Cardiac fibroblast (primary cell): Measurements from ENCODE around the gene TRIM65.
A peak's percentile ranks its signal among the peaks of the same experiment; 100 is the strongest.
"Not testable (repeated sequence)": the region's sequence is repeated elsewhere in the genome, so short reads cannot be mapped to it uniquely, and the experiment has no call there.

Source experiments
- DNase-seq, 2 donors: peaks; one replicate each; pipeline versions ENCODE4 v3.0.0 to v3.0.0-alpha.2; 2010; ENCODE audit warnings: low read depth in 2 of 2
- H3K4me3 ChIP-seq, 2 donors: replicated peaks in 1 of 2; 1 replicate in 1 of 2; 2 replicates in 1 of 2; pipeline ENCODE4 v1.5.1; 2011; ENCODE audit warnings: low read depth in 2 of 2, low read length in 2 of 2, mild to moderate bottlenecking in 2 of 2, moderate library complexity in 1 of 2
- TF ChIP-seq, protein P1 (sequence below): IDR thresholded peaks from one replicate; pipeline ENCODE4 v1.5.1; 2011; ENCODE audit warnings: low read depth, mild to moderate bottlenecking, low read length, inconsistent platforms

The TRIM65 gene

DNA sequence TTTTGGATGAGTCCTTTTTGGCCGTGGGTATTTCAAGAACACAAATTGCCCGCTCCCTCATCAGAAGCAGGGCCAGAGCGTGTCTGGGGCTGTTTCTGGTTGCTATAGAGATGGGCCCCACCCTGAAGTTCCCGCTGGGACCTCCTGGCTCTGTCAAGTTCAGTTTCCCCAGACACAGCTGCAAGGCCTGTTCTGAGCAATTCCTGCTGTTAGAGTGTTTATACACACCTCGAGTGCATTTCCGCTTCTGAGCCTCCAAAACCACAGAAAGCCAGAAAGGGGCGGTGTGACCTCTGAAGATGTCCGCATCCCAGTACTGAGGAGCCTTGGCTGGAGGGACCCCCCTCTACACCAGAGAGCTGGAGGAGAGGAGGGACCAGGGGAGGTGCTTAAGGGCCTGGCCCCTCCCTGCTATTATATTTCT lies 32.3 kb downstream of the TRIM65 start:
- TF ChIP-seq, protein P1, sequence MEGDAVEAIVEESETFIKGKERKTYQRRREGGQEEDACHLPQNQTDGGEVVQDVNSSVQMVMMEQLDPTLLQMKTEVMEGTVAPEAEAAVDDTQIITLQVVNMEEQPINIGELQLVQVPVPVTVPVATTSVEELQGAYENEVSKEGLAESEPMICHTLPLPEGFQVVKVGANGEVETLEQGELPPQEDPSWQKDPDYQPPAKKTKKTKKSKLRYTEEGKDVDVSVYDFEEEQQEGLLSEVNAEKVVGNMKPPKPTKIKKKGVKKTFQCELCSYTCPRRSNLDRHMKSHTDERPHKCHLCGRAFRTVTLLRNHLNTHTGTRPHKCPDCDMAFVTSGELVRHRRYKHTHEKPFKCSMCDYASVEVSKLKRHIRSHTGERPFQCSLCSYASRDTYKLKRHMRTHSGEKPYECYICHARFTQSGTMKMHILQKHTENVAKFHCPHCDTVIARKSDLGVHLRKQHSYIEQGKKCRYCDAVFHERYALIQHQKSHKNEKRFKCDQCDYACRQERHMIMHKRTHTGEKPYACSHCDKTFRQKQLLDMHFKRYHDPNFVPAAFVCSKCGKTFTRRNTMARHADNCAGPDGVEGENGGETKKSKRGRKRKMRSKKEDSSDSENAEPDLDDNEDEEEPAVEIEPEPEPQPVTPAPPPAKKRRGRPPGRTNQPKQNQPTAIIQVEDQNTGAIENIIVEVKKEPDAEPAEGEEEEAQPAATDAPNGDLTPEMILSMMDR = no peak
- H3K4me3 ChIP-seq = no peak overlapping the region
- peak; percentile 88 to 92 for DNase-seq

DNA sequence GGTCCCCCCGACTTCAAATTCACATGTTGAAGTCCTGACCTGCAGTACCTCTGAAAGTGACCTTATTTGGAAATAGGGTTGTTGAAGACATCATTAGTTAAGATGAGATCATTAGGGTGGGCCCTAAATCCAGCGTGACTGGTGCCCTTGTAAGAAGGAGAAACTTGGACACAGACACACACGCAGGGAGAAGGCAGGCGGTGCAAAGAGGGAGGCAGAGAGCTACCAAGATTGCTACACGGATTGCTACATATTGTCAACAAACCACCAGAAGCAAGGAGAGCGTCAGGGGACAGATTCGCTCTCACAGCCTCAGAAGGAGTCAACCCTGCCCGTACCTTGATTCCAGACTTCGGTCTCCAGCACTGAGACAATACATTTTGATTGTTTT lies 34.8 kb downstream of the TRIM65 start:
- no peak overlapping the region for H3K4me3 ChIP-seq
- TF ChIP-seq, protein P1 = no peak
- DNase-seq = peak in 1 of 2 donors; percentile 35

DNA sequence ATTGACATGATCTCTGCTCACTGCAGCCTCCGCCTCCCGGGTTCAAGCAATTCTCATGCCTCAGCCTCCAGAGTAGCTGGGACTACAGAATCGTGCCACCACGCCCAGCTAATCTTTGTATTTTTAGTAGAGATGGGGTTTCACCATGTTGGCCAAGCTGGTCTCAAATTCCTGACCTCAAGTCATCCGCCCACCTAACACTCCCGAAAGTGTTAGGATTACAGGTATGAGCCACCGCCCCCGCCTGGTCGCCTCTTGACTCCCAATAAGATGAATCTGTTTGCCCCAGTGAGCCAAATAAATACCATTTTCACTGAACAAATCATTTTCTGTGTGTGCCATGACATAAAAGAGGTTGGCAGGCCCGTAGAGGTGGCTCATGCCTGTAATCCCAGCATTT lies 37.4 kb downstream of the TRIM65 start:
- H3K4me3 ChIP-seq, DNase-seq: not testable (repeated sequence)

DNA sequence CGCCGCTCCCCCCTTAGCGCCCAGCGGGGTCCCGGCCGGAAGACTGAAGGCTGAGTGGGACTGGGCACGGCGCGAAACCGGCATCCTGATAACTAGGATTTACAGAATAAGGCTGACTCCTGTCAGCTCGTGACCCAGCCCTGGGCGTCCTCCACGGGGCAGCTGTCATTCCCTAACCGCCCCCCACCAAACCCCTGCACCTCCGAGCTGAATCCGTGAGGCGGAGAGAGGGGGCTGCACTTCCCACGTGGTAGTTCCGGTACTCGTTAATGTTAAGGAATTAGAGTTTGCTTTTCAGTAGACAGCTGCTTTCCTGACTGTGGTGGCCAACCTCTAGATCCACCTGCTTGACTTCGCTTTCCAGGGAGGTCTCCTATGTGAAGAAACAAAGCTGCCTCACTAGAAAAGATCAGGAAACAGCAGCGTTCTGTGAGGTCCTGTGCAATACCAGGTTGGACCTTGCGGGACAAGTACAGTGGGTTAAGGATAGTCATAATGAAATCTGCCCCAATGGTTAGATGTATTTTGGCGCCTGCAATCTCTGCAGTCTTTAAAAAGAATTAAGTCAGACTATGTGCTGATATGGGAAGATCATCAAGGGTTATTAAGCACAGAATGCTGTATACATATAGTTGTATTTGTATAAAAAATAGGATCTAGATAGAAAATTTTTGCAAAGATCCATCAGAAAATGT lies 40.5 kb downstream of the TRIM65 start:
- TF ChIP-seq, protein P1 = no peak
- DNase-seq = peak in 1 of 2 donors; percentile 20

DNA sequence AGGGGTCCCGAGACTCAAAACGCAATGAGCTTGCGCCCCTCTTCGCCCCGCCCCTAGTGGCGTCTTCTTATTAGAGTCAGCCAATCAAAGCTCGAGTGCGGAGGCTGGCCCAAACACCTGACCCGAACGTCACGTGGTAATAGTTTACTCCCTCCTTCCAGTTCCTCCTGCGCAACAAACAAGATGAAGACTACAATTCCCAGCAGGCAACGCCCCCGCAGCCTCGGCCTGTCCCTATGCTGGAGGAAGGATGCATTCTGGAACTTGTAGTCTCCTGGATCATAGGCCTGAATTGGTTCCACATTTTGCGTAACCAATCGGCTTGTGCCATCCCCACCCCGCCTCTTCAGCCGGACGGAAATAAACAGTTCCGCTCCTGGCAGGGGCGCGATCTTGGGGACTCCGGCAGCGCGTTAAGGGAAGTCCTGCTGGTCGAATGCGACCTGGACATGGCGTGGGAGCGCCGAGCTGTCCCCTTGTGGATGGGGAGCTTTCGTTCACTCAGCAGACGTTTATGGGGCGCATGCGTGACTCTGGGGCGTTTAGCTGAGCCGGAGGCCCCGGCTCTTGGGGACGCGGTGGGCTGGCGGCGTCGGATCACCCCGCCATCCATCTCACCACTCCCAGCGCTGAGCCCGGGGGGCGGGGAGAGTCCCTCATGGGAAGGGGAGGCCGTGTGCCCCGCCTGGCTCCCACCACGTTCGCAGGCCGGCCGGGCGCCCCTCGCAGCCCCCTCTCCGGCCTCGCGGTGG lies 41.3 kb downstream of the TRIM65 start, which contains the start of gene WBP2:
Gene WBP2 (minus strand): TSS at position 26 of the 752 bp plus-strand sequence. CDS start 38 bp downstream, outside the sequence.
- TF ChIP-seq, protein P1 = no peak
- peak within 1 kb of the TSS; percentile 94 to 95 for H3K4me3 ChIP-seq
- peak; percentile 100 for DNase-seq

More for the DNA sequence above, 40.5 kb downstream of the TRIM65 start:
- H3K4me3 ChIP-seq = peak overlapping the region; percentile 94 to 95

DNA sequence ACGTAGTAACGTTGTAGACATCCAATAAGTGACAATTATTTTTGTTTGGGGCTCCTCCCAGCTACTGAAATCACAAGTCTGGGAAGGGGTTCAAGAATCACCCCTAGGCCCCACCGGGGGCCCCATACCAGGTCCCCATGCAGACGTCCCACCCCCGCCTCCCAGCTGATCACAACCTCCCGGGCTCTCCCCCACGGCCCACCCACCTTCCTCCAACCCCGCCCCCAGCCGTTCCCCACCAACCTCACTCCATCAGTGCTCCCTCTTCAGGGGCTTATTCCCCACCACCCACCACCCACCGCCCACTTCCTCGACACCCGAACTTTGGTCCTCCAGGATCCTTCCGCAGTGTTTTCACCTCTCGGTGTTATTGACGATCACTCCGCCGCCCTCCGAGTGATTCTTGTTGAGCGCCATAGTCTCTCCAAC lies 41.9 kb downstream of the TRIM65 start:
- TF ChIP-seq, protein P1 = no peak
- DNase-seq = peak in 1 of 2 donors; percentile 19
- peak overlapping the region; percentile 61 to 75 for H3K4me3 ChIP-seq

DNA sequence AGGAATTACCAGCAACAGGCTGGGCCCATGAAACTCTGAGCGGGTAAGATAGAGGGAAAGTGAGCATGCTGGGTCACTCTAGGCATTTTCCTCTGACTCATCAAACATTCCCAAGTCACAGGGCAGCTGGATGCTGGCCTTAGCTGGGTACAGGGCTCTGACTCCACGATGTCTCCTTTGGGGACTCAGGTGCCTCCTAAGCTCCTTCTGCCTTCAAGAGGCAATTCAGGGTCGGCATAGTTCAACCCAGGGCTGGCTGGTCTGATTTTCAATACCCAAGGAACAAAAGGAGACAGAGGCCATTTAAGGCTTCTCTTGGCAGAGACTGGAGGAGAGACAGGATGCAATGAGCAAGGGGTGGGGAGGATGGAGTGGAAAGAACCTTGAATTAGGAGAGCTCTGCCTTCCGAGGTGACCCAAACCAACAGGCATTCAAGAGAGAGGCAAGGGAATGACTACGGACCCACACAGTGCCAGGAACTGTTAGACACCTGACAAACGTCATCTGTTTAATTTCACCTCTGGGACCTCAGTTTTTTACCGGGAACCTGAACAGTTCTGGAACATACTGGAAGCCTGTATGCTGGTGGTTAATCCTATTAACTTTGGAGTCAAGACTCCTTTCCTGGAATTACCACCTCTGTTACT lies 42.5 kb downstream of the TRIM65 start:
- TF ChIP-seq, protein P1 = no peak
- peak; percentile 68 to 78 for DNase-seq
- H3K4me3 ChIP-seq = peak overlapping the region; percentile 61 to 75
